NK-92 treated with Interleukin-12 subunit alpha and Interleukin-12 subunit beta, amount 100 ng/mL, for 24 hours (cell line): ENCODE measurements around the gene BMPER.

Experiments
- DNase-seq: peaks from one replicate; lab custom pipeline; 2025; lab: John Stamatoyannopoulos, UW

BMPER gene

DNA sequence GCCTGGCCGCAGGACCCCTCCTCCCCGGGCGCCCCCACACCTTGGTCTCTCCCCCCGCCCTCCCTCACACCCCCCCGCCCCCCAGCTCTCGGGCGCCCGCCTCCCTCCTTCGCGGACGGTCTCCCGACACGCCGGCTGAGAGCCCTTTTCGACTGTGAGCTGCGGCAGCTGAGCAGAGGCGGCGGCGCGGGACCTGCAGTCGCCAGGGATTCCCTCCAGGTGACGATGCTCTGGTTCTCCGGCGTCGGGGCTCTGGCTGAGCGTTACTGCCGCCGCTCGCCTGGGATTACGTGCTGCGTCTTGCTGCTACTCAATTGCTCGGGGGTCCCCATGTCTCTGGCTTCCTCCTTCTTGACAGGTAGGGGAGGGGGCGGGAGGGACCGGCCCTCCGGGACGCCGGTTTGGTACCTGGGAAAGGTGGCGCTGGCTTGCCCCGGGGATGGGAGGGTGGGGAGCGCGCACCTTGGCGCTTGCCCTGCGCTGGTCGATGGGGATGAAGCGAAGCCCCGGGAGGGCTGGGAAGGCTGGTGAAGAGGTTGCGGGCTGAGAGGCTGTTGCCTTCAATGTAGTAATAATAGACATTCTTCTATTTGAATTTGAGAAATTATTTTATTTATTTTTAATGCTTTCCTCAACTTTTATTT, at the start of gene BMPER:
Gene BMPER (plus strand): TSS at position 151 of the 644 bp plus-strand sequence. CDS start 75 bp downstream, at position 226.
- DNase-seq, result no peak

- DNase-seq, result no peak
Observed at GRCh38 chr7:33861947-33862346, 43.4 kb upstream of the BMPER start.

- DNase-seq, result no peak
Observed at GRCh38 chr7:33862946-33863814, 42.2 kb upstream of the BMPER start.

DNA sequence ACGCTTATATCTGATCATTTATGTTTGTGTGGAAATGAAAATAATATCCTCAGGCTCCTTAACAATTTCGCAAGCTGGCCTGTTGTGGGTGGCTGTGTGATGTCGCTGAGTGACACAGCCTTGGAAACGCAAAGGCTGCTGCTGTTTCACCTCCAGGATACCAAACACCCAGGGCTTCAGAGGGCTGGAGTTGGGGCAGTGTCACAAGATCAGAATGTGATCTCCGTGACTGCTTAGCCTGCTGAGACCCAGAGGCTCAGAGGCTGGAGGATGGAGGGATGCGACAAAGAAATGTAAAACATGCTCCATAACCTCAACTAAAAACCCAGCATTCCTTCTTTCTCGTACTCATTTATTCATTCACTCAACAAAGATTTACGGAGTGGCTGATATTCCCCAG, 37.2 kb upstream of the BMPER start:
- no peak for DNase-seq

GRCh38 chr7:33869176-33869575, 36.2 kb upstream of the BMPER start:
- no peak for DNase-seq

GRCh38 chr7:33870120-33870519, 35.2 kb upstream of the BMPER start:
- no peak for DNase-seq

DNA sequence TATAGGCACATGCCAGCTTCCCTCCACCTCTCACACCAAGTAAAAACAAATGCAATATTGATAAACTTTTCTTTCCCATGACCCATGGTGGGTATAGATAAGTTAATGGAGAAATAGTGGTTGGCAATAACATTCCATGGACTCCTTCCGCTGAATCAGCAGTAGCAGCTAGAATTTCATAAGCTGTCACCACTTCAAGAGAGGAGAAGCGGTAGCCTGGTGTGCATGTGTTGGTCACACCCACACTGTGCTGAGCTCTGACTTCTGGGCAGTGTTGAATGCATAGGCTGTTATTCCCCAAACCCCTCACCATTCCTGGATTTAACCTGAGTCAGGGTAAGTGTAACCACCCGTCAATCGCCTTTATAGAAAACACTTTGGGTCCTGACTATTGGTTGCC, 32.5 kb upstream of the BMPER start:
- no peak for DNase-seq

- DNase-seq, result no peak
Observed at GRCh38 chr7:33873518-33873917, 31.8 kb upstream of the BMPER start.

- no peak for DNase-seq
Observed at GRCh38 chr7:33873981-33874750, 31.2 kb upstream of the BMPER start.

- DNase-seq, result no peak
Observed at GRCh38 chr7:33874943-33875342, 30.4 kb upstream of the BMPER start.

GRCh38 chr7:33876596-33877274, 28.6 kb upstream of the BMPER start:
- DNase-seq, result no peak

DNA sequence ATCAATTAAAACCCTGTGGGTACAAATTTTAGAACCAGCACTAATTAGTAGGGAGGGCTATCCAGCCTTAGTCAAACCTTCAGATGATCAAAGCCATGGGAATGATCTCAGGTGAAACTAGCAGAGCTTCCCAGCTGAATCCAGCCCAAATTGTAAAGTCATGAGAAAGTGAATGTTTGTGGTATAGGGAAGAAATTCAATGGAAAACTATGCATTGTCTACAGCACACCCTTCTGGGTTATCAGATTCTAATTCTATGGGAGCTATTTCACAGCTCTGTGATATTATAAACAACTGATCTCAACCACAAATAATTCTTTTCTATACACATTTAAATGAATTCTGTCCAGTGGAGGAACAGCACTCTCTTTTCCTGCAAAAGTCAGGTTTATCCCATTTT, 24.6 kb upstream of the BMPER start:
- DNase-seq, result no peak

GRCh38 chr7:33881316-33881715, 24.0 kb upstream of the BMPER start:
- no peak for DNase-seq

DNA sequence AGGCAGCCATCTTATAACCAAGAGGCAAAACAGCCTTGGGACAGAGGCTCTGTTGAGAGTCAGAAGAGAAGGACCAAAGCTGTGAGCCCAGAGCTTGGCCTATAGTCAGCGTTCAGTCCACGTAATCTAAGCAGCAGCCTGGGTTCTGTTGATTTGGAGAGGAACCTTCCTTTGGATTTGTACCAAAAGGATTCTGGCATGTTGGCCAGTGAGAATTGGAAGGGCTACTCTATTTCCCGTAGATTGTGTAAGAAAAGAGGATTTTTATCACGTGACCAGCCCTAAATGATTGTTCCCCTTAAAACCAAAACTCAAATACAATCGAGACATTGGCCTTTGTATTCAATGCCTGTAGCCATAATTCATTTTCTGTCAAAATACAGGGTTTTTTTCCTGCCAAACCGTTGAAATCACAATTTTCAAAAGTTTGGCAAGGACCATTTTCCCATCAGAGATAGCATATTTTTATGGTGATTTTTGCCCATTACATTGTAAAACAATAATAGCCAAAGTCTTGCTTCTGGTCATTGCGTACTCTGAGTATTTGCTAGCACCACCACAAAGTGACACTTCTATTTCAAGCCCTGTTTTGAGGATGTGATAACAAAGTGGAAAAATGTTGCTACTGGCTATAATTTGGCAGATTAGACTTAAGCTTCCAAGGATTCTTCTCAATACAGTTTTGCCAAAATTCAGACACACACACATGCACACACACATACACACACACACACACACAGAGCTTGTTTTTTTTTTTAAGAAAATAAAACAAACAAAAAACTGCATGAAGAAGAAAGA, 23.1 kb upstream of the BMPER start:
- DNase-seq, result no peak

GRCh38 chr7:33882950-33883670, 22.2 kb upstream of the BMPER start:
- no peak for DNase-seq

DNA sequence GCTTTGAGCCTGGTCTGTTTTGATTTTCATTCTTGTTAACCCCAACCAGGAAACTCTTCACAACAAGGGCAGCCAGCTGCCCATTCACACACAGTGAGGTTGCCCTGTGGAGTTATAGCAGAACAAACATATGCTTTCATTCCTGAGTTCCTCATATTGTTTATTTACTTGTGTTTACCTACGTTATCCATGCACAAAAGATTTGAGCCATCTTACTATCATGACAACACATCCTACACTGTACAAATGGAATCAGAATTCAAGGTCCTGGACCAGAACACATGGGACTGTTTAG, 21.7 kb upstream of the BMPER start:
- DNase-seq, result no peak

- DNase-seq, result no peak
Observed at GRCh38 chr7:33885290-33886148, 19.8 kb upstream of the BMPER start.

GRCh38 chr7:33886149-33886623, 19.2 kb upstream of the BMPER start:
- DNase-seq, result no peak

GRCh38 chr7:33887266-33887975, 17.9 kb upstream of the BMPER start:
- no peak for DNase-seq
